H9 (cell line): Measurements from ENCODE around the gene GPR68. TPM values are rescaled to one million over a fixed set of nuclear protein-coding genes. Genes with fewer than 3 reads are reported as not detected.
A peak's percentile ranks its signal among the peaks of the same experiment; 100 is the strongest.

ENCODE experiments used
- DNase-seq: peaks from one replicate; pipeline ENCODE4 v3.0.0-alpha.2; 2017
- H2AFZ ChIP-seq: one replicate; pipeline ENCODE4 v1.6.1; 2013; ENCODE audit warnings: mild to moderate bottlenecking, low read length, control low read depth, moderate library complexity
- H2AK5ac ChIP-seq: 2 replicates; pipeline ENCODE4 v1.6.1; 2013; ENCODE audit warnings: low read length, control low read depth, mixed read lengths; ENCODE audit not compliant: insufficient read length
- H2BK120ac ChIP-seq: one replicate; pipeline ENCODE4 v1.6.1; 2013; ENCODE audit warnings: low read depth, mild to moderate bottlenecking, low read length, control low read depth, inconsistent platforms; ENCODE audit not compliant: poor library complexity, severe bottlenecking
- H2BK12ac ChIP-seq: 2 replicates; pipeline ENCODE4 v1.6.1; 2013; ENCODE audit warnings: low read length, control low read depth, mixed read lengths, low read depth; ENCODE audit not compliant: insufficient read length
- H2BK15ac ChIP-seq: 2 replicates; pipeline ENCODE4 v1.6.1; 2013; ENCODE audit warnings: low read depth, low read length, control low read depth
- H2BK20ac ChIP-seq: one replicate; pipeline ENCODE4 v1.6.1; 2013; ENCODE audit warnings: low read depth, mild to moderate bottlenecking, low read length, control low read depth, inconsistent platforms; ENCODE audit not compliant: poor library complexity, severe bottlenecking
- H2BK5ac ChIP-seq: 2 replicates; pipeline ENCODE4 v1.6.1; 2013; ENCODE audit warnings: low read length, control low read depth, mixed read lengths; ENCODE audit not compliant: insufficient read length
- H3K14ac ChIP-seq: 2 replicates; pipeline ENCODE4 v1.6.1; 2013; ENCODE audit warnings: low read length, control low read depth; ENCODE audit not compliant: insufficient read depth
- H3K18ac ChIP-seq: 2 replicates; pipeline ENCODE4 v1.6.1; 2013; ENCODE audit warnings: low read depth, mild to moderate bottlenecking, mixed read lengths, low read length, control low read depth; ENCODE audit not compliant: insufficient read length
- H3K23ac ChIP-seq: 2 replicates; pipeline ENCODE4 v1.6.1; 2013; ENCODE audit warnings: low read length, control low read depth, mixed read lengths, low read depth; ENCODE audit not compliant: insufficient read length
- H3K23me2 ChIP-seq: 2 replicates; pipeline ENCODE4 v1.6.1; 2013; ENCODE audit warnings: low read depth, mild to moderate bottlenecking, mixed read lengths, low read length, control low read depth; ENCODE audit not compliant: insufficient read length, poor library complexity, severe bottlenecking
- H3K27ac ChIP-seq: 2 replicates; pipeline ENCODE4 v1.5.1; 2013; ENCODE audit warnings: low read length, control low read depth, mixed read lengths, low read depth; ENCODE audit not compliant: insufficient read length
- H3K27me3 ChIP-seq: 2 replicates; pipeline ENCODE4 v1.6.1; 2013; ENCODE audit warnings: low read length, control low read depth, inconsistent platforms; ENCODE audit not compliant: insufficient read depth
- H3K4ac ChIP-seq: 2 replicates; pipeline ENCODE4 v1.6.1; 2013; ENCODE audit warnings: low read depth, mild to moderate bottlenecking, control low read depth, inconsistent platforms, low read length, moderate library complexity
- H3K4me1 ChIP-seq: 2 replicates; pipeline ENCODE4 v1.6.1; 2013; ENCODE audit warnings: low read length, control low read depth, inconsistent platforms; ENCODE audit not compliant: insufficient read depth
- H3K4me2 ChIP-seq: 2 replicates; pipeline ENCODE4 v1.6.1; 2013; ENCODE audit warnings: low read length, control low read depth, mixed read lengths; ENCODE audit not compliant: insufficient read length, insufficient read depth
- H3K56ac ChIP-seq: 2 replicates; pipeline ENCODE4 v1.6.1; 2013; ENCODE audit warnings: low read depth, mild to moderate bottlenecking, mixed read lengths, low read length, control low read depth; ENCODE audit not compliant: insufficient read length
- H3K79me1 ChIP-seq: 2 replicates; pipeline ENCODE4 v1.6.1; 2013; ENCODE audit warnings: low read depth, mild to moderate bottlenecking, moderate library complexity, low read length, control low read depth, inconsistent platforms; ENCODE audit not compliant: insufficient read depth, poor library complexity, severe bottlenecking
- H3K79me2 ChIP-seq: 2 replicates; pipeline ENCODE4 v1.6.1; 2013; ENCODE audit warnings: low read length, control low read depth, inconsistent platforms; ENCODE audit not compliant: insufficient read depth
- H3K9ac ChIP-seq: 2 replicates; pipeline ENCODE4 v1.6.1; 2013; ENCODE audit warnings: low read length, control low read depth, mixed read lengths; ENCODE audit not compliant: insufficient read length; ENCODE audit errors: extremely low read depth
- H3K9me3 ChIP-seq: one replicate; pipeline ENCODE4 v1.6.1; 2013; ENCODE audit warnings: low read depth, low read length, inconsistent platforms; ENCODE audit not compliant: control insufficient read depth
- H3T11ph ChIP-seq: one replicate; pipeline ENCODE4 v1.6.1; 2013; ENCODE audit warnings: mild to moderate bottlenecking, low read length, control low read depth, inconsistent platforms
- H4K20me1 ChIP-seq: one replicate; pipeline ENCODE4 v1.6.1; 2013; ENCODE audit not compliant: control insufficient read depth, insufficient read length, insufficient read depth
- H4K5ac ChIP-seq: 2 replicates; pipeline ENCODE4 v1.6.1; 2013; ENCODE audit warnings: low read depth, mild to moderate bottlenecking, mixed read lengths, low read length, control low read depth; ENCODE audit not compliant: insufficient read length
- H4K8ac ChIP-seq: replicated peaks from 2 replicates; pipeline ENCODE4 v1.6.1; 2013; ENCODE audit warnings: low read length, control low read depth, mixed read lengths, low read depth; ENCODE audit not compliant: insufficient read length
- H4K91ac ChIP-seq: 2 replicates; pipeline ENCODE4 v1.6.1; 2013; ENCODE audit warnings: low read depth, mild to moderate bottlenecking, moderate library complexity, mixed read lengths, low read length, control low read depth; ENCODE audit not compliant: insufficient read length
- H3K27ac Mint-ChIP-seq, 3 experiments: 2 replicates in 2 of 3; 3 replicates in 1 of 3; pipeline ENCODE4 v1.8.0; 2020 to 2021; ENCODE audit warnings: mixed read lengths in 3 of 3, mild to moderate bottlenecking in 1 of 3, moderate library complexity in 1 of 3
- H3K27me3 Mint-ChIP-seq: 2 replicates; pipeline ENCODE4 v1.8.0; 2021; ENCODE audit warnings: low read depth, mild to moderate bottlenecking, moderate library complexity, mixed read lengths
- H3K36me3 Mint-ChIP-seq, 3 experiments: 2 replicates in 2 of 3; 3 replicates in 1 of 3; pipeline ENCODE4 v1.8.0; 2020 to 2021; ENCODE audit warnings: low read depth in 3 of 3, mixed read lengths in 3 of 3; ENCODE audit not compliant: insufficient read depth in 1 of 3
- H3K4me1 Mint-ChIP-seq, 2 experiments: 2 replicates each; pipeline ENCODE4 v1.8.0; 2020; ENCODE audit warnings: mixed read lengths in 2 of 2
- H3K4me3 Mint-ChIP-seq, 2 experiments: 2 replicates in 1 of 2; 3 replicates in 1 of 2; pipeline ENCODE4 v1.8.0; 2020 to 2021; ENCODE audit warnings: mild to moderate bottlenecking in 2 of 2, mixed read lengths in 2 of 2, moderate library complexity in 1 of 2
- H3K9me3 Mint-ChIP-seq, 2 experiments: 2 replicates in 1 of 2; 3 replicates in 1 of 2; pipeline ENCODE4 v1.8.0; 2020; ENCODE audit warnings: mild to moderate bottlenecking in 2 of 2, mixed read lengths in 2 of 2, moderate library complexity in 1 of 2
- WGBS: extraction: QIAGEN DNeasy Blood & Tissue Kit; methylation state at CpG from one replicate; pipeline ENCODE4 v1.1.7; 2013; ENCODE audit warnings: missing lambda C conversion rate, low lambda C conversion rate, mixed read lengths; ENCODE audit not compliant: insufficient read length; ENCODE audit errors: extremely low coverage; 5-methylcytosine and 5-hydroxymethylcytosine counted together
- total RNA-seq: library from RNA; stranded (reverse); gene quantifications from 2 replicates; pipeline ENCODE4 v1.2.1, GENCODE V29; 2021
- TF ChIP-seq, protein P1 (sequence below): fragments of 200-600 bp; sonication (generic); conservative IDR thresholded peaks from 3 replicates; pipeline ENCODE4 v1.8.0; 2021; ENCODE audit warnings: antibody characterized with exemption, mild to moderate bottlenecking

GPR68 gene
- total RNA-seq, 1 experiment from 2014 or later, result 0.33 TPM

- Mint-ChIP-seq H3K4me1 (peaks cover 0 to 4% of the 10 kb centered on the region in 2 experiments; a peak in 1 of 4 replicates), H3K27ac (peak overlapping the region in 2 of 3 experiments; percentile 18 to 51; a peak in 2 of 7 replicates), H3K9me3 (peaks cover 0 to 2% of the 10 kb centered on the region in 2 experiments; a peak in 1 of 5 replicates), H3K27me3 (no peaks in the 10 kb centered on the region), H3K36me3 (peaks cover 11 to 43% (median 33%) of the 10 kb centered on the region in 3 experiments), H3K4me3 (no peak overlapping the region)
- TF ChIP-seq, protein P1, sequence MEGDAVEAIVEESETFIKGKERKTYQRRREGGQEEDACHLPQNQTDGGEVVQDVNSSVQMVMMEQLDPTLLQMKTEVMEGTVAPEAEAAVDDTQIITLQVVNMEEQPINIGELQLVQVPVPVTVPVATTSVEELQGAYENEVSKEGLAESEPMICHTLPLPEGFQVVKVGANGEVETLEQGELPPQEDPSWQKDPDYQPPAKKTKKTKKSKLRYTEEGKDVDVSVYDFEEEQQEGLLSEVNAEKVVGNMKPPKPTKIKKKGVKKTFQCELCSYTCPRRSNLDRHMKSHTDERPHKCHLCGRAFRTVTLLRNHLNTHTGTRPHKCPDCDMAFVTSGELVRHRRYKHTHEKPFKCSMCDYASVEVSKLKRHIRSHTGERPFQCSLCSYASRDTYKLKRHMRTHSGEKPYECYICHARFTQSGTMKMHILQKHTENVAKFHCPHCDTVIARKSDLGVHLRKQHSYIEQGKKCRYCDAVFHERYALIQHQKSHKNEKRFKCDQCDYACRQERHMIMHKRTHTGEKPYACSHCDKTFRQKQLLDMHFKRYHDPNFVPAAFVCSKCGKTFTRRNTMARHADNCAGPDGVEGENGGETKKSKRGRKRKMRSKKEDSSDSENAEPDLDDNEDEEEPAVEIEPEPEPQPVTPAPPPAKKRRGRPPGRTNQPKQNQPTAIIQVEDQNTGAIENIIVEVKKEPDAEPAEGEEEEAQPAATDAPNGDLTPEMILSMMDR, result no peak
- Histone ChIP-seq H4K5ac (no peak overlapping the region), H3K4me1 (no peaks in the 10 kb centered on the region), H3K4ac (no peak overlapping the region), H3K4me2 (no peak overlapping the region), H3T11ph (no peak overlapping the region), H4K91ac (no peak overlapping the region), H2BK12ac (no peak overlapping the region), H3K9ac (no peak overlapping the region), H2BK5ac (no peak overlapping the region), H4K20me1 (no peaks in the 10 kb centered on the region), H2AK5ac (no peak overlapping the region), H2BK15ac (no peak overlapping the region), H2AFZ (no peak overlapping the region), H2BK120ac (no peak overlapping the region), H3K79me1 (no peaks in the 10 kb centered on the region), H3K27me3 (no peaks in the 10 kb centered on the region), H3K27ac (no peak overlapping the region), H4K8ac (no peak overlapping the region), H3K79me2 (no peaks in the 10 kb centered on the region), H3K14ac (no peak overlapping the region), H3K23ac (no peak overlapping the region), H3K9me3 (no peaks in the 10 kb centered on the region), H2BK20ac (no peak overlapping the region), H3K18ac (no peak overlapping the region), H3K56ac (no peak overlapping the region), H3K23me2 (no peaks in the 10 kb centered on the region)
- DNase-seq, result no peak
- no CpG with 5 or more reads among the region's 6 CpGs for WGBS
Observed at GRCh38 chr14:91214306-91214705, 30.2 kb downstream of the GPR68 start.
